Mesothelial cell of epicardium (in vitro differentiated cells): ENCODE measurements around the gene SLC2A14. TPM values are rescaled to one million over a fixed set of nuclear protein-coding genes. Genes with fewer than 3 reads are reported as not detected.
"Not testable (repeated sequence)": the region's sequence is repeated elsewhere in the genome, so short reads cannot be mapped to it uniquely, and the experiment has no call there.

Experiments
- DNase-seq, 2 experiments: peaks; one replicate each; pipeline ENCODE4 v3.0.0; 2021; ENCODE audit warnings: low spot score in 2 of 2; ENCODE audit not compliant: unreplicated experiment in 2 of 2
- H3K27ac Mint-ChIP-seq: 2 replicates; pipeline ENCODE4 v1.8.0; 2021; ENCODE audit warnings: mixed read lengths
- H3K27me3 Mint-ChIP-seq: 2 replicates; pipeline ENCODE4 v1.8.0; 2021; ENCODE audit warnings: low read depth, mixed read lengths
- H3K36me3 Mint-ChIP-seq: 2 replicates; pipeline ENCODE4 v1.8.0; 2021; ENCODE audit warnings: mixed read lengths
- H3K4me1 Mint-ChIP-seq: 2 replicates; pipeline ENCODE4 v1.8.0; 2021; ENCODE audit warnings: mixed read lengths
- H3K4me3 Mint-ChIP-seq: 2 replicates; pipeline ENCODE4 v1.8.0; 2021; ENCODE audit warnings: mild to moderate bottlenecking, moderate library complexity, mixed read lengths
- H3K9me3 Mint-ChIP-seq: 2 replicates; pipeline ENCODE4 v1.8.0; 2021; ENCODE audit warnings: mixed read lengths
- CTCF ChIP-seq: fragments of 200-600 bp; sonication (generic); IDR thresholded peaks from one replicate; pipeline ENCODE4 v1.5.0; 2021; ENCODE audit warnings: antibody characterized with exemption; ENCODE audit not compliant: unreplicated experiment
- total RNA-seq: library from RNA; stranded (reverse); gene quantifications from 3 replicates; pipeline ENCODE4 v1.2.1, GENCODE V29; 2021

SLC2A14 gene
- total RNA-seq, 1 donor from 2014 or later, result 4.9 TPM

GRCh38 chr12:7892186-7892980 is 19.7 kb upstream of the SLC2A14 start:
- no peak for DNase-seq
- Mint-ChIP-seq H3K27me3 (peaks cover 2% of the 10 kb centered on the region), H3K9me3 (no peaks in the 10 kb centered on the region), H3K36me3 (no peaks in the 10 kb centered on the region), H3K4me3 (no peak overlapping the region), H3K27ac (no peak overlapping the region), H3K4me1 (peaks cover 6% of the 10 kb centered on the region)
- TF ChIP-seq CTCF, result no peak

- H3K4me3 Mint-ChIP-seq, result no peak overlapping the region
- H3K27ac Mint-ChIP-seq, result no peak overlapping the region
- no peaks in the 10 kb centered on the region for H3K27me3 Mint-ChIP-seq
- no peaks in the 10 kb centered on the region for H3K4me1 Mint-ChIP-seq
- no peak for DNase-seq
- H3K36me3 Mint-ChIP-seq, result no peaks in the 10 kb centered on the region
- no peak for TF ChIP-seq CTCF
- H3K9me3 Mint-ChIP-seq, result no peaks in the 10 kb centered on the region
Observed at GRCh38 chr12:7884689-7885088, 12.0 kb upstream of the SLC2A14 start.

- not testable (repeated sequence) for H3K36me3 Mint-ChIP-seq, H3K27ac Mint-ChIP-seq, H3K4me3 Mint-ChIP-seq, H3K9me3 Mint-ChIP-seq, DNase-seq, H3K4me1 Mint-ChIP-seq, H3K27me3 Mint-ChIP-seq
Observed at GRCh38 chr12:7881736-7882120, 9.0 kb upstream of the SLC2A14 start.

DNA sequence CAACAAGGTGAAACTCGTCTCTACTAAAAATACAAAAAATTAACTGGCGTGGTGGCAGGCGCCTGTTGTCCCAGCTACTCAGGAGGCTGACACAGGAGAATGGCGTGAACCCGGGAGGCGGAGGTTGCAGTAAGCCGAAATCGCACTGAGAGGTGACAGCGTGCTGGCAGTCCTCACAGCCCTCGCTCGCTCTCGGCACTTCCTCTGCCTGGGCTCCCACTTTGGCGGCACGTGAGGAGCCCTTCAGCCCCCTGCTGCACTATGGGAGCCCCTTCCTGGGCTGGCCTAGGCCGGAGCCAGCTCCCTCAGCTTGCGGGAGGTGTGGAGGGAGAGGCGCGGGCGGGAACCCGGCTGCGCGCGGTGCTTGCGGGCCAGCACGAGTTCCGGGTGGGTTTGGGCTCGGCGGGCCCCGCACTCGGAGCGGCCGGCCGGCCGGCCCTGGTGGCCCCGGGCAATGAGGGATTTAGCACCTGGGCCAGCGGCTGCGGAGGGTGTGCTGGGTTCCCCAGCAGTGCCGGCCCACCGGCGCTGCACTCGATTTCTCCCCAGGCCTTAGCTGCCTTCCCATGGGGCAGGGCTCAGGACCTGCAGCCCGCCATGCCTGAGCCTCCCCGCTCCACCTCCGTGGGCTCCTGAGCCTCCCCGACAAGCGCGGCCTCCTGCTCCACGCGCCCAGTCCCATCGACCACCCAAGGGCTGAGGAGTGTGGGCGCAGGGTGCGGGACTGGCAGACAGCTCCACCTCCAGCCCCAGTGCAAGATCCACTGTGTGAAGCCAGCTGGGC is 8.4 kb upstream of the SLC2A14 start:
- not testable (repeated sequence) for DNase-seq, H3K9me3 Mint-ChIP-seq, H3K4me3 Mint-ChIP-seq, H3K27me3 Mint-ChIP-seq, H3K4me1 Mint-ChIP-seq, H3K36me3 Mint-ChIP-seq, H3K27ac Mint-ChIP-seq

DNA sequence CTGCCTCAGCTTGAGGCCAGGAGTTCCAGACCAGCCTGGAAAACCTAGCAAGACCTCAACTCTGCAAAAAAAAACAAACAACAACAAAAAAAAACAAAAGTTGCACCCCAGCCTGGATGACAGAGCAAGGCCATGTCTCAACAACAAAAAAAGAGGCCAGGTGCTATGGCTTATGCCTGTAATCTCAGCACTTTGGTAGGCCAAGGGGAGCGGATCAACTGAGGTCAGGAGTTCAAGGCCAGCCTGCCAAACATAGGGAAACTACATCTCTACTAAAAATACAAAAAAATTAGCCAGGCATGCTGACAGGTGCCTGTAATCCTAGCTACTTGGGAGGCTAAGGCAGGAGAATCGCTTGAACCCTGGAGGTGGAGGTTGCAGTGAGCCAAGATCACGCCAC is 6.5 kb upstream of the SLC2A14 start:
- Mint-ChIP-seq H3K27me3 (no peaks in the 10 kb centered on the region), H3K4me1 (no peaks in the 10 kb centered on the region), H3K27ac (no peak overlapping the region), H3K9me3 (no peaks in the 10 kb centered on the region), H3K4me3 (no peak overlapping the region), H3K36me3 (no peaks in the 10 kb centered on the region)
- no peak for TF ChIP-seq CTCF
- DNase-seq, result no peak

DNA sequence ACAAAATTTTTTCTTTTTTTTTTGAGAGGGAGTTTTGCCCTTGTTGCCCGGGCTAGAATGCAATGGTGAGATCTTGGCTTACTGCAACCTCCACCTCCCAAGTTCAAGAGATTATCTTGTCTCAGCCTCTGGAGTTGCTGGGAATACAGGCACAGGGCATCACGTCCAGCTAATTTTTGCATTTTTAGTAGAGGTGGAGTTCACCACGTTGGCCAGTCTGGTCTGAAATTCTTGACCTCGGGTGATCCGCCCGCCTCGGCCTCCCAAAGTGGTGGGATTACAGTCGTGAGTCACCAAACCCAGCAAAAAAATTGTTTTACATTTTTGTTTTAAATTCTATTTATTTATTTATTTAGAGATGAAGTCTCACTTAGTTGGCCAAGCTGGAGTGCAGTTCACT is 4.7 kb upstream of the SLC2A14 start:
- Mint-ChIP-seq H3K4me3 (no peak overlapping the region), H3K27me3 (no peaks in the 10 kb centered on the region), H3K4me1 (no peaks in the 10 kb centered on the region), H3K27ac (no peak overlapping the region), H3K36me3 (no peaks in the 10 kb centered on the region), H3K9me3 (no peaks in the 10 kb centered on the region)
- TF ChIP-seq CTCF, result no peak
- DNase-seq, result no peak
